SK-N-DZ (cell line): ENCODE data around the gene MRPL34.
A peak's percentile ranks its signal among the peaks of the same experiment; 100 is the strongest.

Experiments
- DNase-seq: peaks from one replicate; pipeline ENCODE4 v3.0.0-alpha.2; 2015; ENCODE audit warnings: low spot score

The MRPL34 gene

DNA sequence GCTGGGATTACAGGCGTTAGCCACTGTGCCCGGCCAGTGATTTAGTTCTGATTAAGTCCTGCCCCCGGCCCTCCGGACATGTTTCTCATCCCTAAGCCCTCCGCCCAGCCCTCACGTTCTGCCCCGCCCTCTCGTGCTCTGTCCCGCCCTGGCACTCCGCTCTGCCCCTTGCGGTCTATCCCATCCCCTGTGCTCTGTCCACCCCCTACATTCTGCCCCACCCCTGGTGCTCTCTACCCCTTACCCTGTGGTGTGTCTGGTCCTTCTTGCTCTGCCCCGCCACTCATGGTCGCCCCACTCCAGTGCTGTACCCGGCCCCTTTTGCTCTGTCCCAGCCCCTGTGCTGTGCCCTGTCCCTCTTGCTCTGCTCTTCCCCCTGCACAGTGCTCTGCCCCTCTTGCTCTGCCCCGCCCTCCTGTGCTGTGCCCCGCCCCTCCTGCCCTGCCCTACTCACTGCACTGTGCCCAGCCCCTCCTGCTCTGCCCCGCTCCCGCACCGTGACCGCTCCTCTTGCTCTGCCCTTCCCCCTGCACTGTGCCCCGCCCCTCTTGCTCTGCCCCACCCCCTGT lies 34.7 kb downstream of the MRPL34 start:
- no peak for DNase-seq

DNA sequence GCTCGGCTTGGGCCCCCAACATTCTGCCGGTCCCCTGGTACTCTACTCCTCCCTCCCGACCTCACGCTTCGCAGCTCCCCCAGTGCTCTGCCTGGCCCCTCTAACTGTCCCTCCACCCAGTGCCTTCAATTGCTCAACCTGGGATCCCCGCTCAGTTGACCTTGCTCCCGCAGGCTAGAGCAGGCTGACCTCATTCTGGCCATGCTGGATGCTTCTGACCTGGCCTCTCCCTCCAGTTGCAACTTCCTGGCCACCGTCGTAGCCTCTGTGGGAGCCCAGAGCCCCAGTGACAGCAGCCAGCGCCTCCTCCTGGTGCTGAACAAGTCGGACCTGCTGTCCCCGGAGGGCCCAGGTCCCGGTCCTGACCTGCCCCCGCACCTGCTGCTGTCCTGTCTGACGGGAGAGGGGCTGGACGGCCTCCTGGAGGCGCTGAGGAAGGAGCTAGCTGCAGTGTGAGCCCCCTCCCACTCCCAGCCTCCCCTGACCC lies 35.2 kb downstream of the MRPL34 start:
- no peak for DNase-seq

DNA sequence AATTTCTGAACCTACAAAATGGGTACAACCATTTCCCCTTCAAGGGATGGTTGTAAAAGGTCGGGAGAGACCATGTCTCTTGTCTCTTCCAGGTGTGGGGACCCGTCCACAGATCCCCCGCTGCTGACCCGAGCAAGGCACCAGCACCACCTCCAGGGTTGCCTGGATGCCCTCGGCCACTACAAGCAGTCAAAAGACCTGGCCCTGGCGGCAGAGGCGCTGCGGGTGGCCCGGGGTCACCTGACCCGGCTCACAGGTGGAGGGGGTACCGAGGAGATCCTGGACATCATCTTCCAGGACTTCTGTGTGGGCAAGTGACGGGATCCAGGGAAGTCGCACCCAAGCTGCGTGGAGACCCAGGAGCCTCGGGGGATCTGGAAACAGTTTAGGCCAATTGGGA lies 35.7 kb downstream of the MRPL34 start:
- DNase-seq = no peak

DNA sequence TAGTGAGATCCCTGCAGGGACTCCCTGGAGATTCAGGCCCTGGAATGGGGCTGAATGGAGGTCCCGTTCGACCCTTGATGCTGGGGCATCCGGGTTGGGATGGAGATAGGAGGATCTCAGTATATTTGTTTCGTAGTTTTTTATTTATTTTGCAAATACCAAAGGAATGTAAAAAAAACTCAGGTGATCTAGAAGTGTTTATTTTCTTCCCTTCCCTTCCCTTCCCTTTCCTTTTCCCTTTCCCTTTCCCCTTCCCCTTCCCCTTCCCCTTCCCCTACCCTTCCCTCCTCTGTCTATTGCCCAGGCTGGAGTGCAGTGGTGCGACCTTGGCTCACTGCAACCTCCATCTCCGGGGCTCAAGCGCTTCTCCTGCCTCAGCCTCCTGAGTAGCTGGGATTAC lies 36.2 kb downstream of the MRPL34 start:
- DNase-seq = no peak

DNA sequence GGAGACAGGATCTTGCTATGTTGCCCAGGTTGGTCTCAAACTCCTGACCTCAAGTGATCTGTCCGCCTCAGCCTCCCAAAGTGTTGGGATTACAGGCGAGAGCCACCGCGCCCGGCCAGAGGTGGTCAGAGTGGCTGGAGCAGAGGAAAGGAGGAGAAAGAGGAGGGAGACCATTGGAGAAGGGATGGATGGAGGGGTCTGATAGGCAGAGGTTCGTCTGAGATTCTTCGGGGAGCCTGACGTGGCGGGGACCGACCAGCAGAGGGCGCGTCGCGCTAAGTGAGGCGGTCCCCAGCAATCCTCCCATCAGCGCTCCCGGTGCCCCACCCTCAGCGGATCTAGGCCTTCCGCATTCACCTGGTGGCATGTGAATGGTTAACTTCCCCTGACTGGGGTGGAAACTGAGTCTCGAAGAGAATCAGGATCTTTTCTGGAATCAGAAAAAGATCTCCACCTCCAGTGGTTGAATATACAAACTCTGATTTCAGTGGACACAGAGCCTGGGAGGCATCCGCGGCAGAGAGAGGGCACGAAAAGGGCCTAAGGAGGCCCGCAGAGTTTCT lies 40.5 kb downstream of the MRPL34 start:
- DNase-seq = peak; percentile 52

DNA sequence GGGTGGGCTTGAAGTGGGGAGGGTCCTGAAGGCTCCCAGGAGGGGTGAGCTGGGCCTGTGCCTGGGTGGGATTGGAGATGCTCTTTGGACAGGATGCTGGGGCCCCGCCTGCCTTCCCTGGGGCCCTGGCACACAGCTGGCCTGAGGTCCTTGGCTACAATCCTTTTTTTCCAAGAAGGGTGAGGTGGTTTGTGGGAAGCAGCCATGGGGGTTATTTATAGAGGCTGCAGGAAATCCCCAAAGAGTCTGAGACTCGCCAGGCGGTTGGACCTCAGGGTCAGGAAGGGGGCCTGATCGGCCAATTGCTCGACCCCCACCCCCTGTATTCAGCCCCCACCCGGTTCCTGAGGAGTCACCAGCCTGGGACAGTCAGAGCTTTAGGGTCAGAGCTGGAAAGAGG lies 41.7 kb downstream of the MRPL34 start:
- no peak for DNase-seq

DNA sequence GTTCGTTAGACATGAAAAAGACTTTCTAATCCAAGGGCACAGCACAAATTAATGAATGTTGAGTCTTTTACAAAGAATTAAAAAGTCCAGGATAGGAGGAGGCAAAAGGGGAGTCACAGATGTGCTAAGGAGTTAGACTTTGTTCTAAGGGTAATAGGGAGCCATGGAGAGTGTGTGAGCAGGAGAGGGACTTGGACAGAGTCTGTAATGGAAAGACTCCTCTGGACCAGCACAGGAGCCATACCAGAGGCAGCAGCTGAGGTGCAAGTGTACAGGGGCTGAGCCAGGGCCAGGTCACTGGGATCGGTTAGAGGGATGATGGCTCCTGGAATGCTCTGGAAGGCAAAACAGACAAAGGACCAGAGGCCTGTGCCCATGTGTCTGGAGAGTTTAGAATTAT lies 42.2 kb downstream of the MRPL34 start:
- no peak for DNase-seq

DNA sequence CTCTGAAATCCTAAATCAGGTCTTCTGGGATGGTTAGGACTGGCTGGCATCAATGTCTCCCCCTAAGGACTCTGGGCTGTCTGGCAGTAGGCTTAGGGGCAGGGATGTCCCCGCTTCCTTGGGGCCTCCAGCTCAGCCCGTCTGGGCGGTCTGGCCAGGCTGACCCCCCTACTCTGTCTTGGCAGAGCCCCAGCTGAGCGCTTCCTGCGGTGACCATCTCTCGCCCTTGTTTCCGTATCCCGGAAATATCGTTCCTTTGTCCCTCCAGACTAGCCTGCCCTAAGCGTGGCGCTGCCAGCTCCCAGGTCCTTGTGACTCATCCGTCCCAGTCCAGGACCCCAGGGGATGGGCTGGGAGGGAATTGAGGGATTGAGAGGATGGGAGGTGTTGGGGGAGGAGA lies 43.0 kb downstream of the MRPL34 start:
- DNase-seq = no peak

DNA sequence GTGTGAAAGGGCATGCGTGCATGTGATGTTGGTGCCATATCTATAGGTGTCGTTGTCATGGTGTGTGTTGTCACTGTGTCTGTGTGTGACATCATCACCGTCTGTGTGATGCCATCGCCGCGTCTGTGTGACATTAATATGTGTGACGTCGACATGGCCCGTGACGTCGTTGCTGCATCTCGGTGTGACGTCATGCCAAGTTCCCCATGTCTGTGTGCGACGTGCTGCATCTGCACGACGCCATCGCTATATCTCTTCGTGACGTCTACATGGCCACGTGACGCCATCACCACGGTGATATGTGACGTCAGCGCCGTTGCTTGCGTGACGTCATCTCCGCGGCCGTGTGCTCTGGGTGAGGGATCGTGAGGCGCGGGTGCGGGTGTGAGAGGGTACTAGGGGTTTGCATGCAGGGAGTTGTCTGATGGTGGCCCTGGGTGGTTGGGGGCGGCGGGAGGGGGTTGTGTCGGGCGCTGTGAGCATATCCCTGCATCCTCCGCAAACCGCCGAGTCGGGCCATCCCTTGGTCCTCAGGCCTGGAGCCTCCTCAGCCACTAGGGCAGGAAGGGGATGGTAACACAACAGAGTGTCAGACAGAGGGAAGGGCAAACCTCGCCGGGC lies 46.3 kb downstream of the MRPL34 start:
- peak; percentile 38 for DNase-seq

DNA sequence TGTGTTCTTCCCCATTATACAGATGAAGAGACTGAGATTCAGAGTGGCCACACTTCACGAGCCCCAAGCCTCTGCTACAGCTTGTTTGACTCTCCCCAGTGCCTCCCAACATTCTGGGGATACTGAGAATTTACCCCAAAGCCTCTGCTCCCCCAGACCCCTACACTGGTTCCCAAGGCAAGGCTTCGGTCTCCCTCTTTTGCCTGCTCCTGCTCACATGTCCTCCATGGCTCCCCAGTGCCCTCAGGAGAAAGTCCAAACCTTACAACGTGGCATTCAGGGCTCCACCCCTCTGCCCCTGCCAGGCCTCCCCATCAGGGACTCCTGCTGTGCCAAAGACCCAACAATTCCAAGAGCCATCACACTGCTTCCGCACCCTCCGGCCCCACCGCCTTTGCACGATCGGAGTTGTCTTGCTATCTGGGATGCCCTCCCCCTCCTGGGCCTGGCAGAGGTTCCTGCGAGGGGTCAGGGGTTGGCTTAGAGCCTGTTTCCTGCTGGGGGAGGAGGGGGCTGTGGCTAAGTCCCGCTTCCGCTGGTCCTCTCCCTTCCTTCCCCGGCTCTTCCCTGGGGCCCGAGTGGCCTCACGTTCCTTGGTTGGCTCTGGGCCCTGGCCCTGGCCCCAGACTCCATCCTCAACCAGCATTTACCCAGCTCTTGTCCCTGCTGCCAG lies 47.1 kb downstream of the MRPL34 start:
- DNase-seq = no peak

DNA sequence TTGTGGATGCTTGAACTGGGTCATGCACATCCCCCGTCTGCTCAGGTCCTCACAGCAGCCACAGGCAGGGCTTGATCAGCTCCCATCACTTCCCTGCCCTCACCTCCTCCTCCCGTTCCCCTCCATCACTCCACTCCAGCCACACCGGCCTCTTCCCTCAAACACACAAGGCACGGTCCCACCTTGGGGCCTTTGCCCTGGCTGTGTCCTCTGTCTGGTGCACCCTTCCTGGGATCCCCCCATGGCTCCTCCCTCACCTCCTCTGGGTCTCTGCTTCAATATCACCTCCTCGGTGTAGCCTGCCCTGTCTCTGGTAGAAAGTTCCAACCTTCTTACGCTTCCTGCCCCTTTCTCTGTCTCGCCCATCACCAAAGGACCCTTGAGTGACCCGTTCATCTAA lies 47.7 kb downstream of the MRPL34 start:
- DNase-seq = no peak
